ENCODE data around the gene MGLL.

GRCh38 chr3:127824151-127824825 lies 2.0 kb upstream of the MGLL start:
- no peak for TF ChIP-seq CTCF (conservative IDR thresholded peaks at IDR 0.05 in 1 of 2, IDR thresholded peaks at IDR 0.05 in 1 of 2; ENCODE audit: extremely low read depth in 1 of 2, insufficient read depth in 1 of 2, low read depth in 1 of 2, low read length in 2 of 2)
- no peak for TF ChIP-seq EZH2 (IDR thresholded peaks at IDR 0.05; ENCODE audit: borderline replicate concordance, low read length)
